Stomach (tissue), 9 donors: ENCODE results near the gene MGAT4A. TPM values are rescaled to one million over a fixed set of nuclear protein-coding genes. Genes with fewer than 3 reads are reported as not detected.
A peak's percentile ranks its signal among the peaks of the same experiment; 100 is the strongest.

Source experiments
- DNase-seq, 2 donors: peaks; one replicate each; pipeline versions ENCODE4 v3.0.0 to v3.0.0-alpha.2; 2013 to 2019
- H3K27ac ChIP-seq, 5 donors: fragments of 200-600 bp in 4 of 5; sonication (generic) in 4 of 5; one replicate each; pipeline ENCODE4 v1.5.1; 2013 to 2019; ENCODE audit warnings: mild to moderate bottlenecking in 1 of 5, moderate library complexity in 1 of 5
- H3K27me3 ChIP-seq, 3 donors: fragments of 200-600 bp; sonication (generic); one replicate each; pipeline ENCODE4 v1.5.1; 2017 to 2019; ENCODE audit warnings: mixed run types in 1 of 3
- H3K36me3 ChIP-seq, 4 donors: fragments of 200-600 bp; sonication (generic); 1 replicate in 3 of 4; 2 replicates in 1 of 4; pipeline ENCODE4 v1.5.1; 2016 to 2019
- H3K4me1 ChIP-seq, 4 donors: fragments of 200-600 bp; sonication (generic); one replicate each; pipeline ENCODE4 v1.5.1; 2016 to 2019
- H3K4me3 ChIP-seq, 4 donors: fragments of 200-600 bp; sonication (generic) in 3 of 4; one replicate each; pipeline ENCODE4 v1.5.1; 2016 to 2019; ENCODE audit warnings: mild to moderate bottlenecking in 1 of 4
- H3K9me3 ChIP-seq, 4 donors: fragments of 200-600 bp; sonication (generic); one replicate each; pipeline ENCODE4 v1.5.1; 2016 to 2019
- CTCF ChIP-seq, 7 experiments: fragments of 450-650 bp in 4 of 7; fragments of 200-600 bp in 3 of 7; sonication (generic) in 3 of 7; IDR thresholded peaks; one replicate each; pipeline ENCODE4 v1.5.1; 2016 to 2019; ENCODE audit warnings: antibody characterized with exemption in 7 of 7, control low read depth in 2 of 7, mild to moderate bottlenecking in 1 of 7
- EP300 ChIP-seq: sonication (generic); formaldehyde crosslinking; IDR thresholded peaks from one replicate; pipeline ENCODE4 v1.6.1; 2017; ENCODE audit warnings: antibody characterized with exemption
- POLR2A ChIP-seq, 4 donors: fragments of 450-650 bp; IDR thresholded peaks; one replicate each; pipeline ENCODE4 v1.6.1; 2016; ENCODE audit warnings: antibody characterized with exemption in 4 of 4, control low read depth in 2 of 4, mild to moderate bottlenecking in 1 of 4, moderate library complexity in 1 of 4
- POLR2AphosphoS5 ChIP-seq, 3 donors: sonication (generic); formaldehyde crosslinking; IDR thresholded peaks; one replicate each; pipeline ENCODE4 v1.6.1; 2016; ENCODE audit warnings: antibody characterized with exemption in 3 of 3
- WGBS, 5 donors: extraction: QIAGEN DNeasy Blood & Tissue Kit in 3 of 5; methylation state at CpG; one replicate each; pipeline versions ENCODE4 v1.1.5 to v1.1.7; 2013 to 2018; 5-methylcytosine and 5-hydroxymethylcytosine counted together
- intact Hi-C: fragments of 100-400 bp; cut with DNase I; formaldehyde crosslinking; loops from one replicate; pipeline ENCODE4 v1.15.1; 2023; ENCODE audit warnings: low total_unique reads
- polyA plus RNA-seq, 3 donors: library from polyadenylated mRNA; stranded (reverse); fragments of 200-250 nt; gene quantifications; one replicate each; pipeline ENCODE4 v1.2.3, GENCODE V29; 2013
- total RNA-seq, 5 donors: library from RNA; depleted of rRNA; stranded (reverse); fragments of >200 nt; gene quantifications; one replicate each; pipeline versions ENCODE4 v1.1.0 to v1.2.3, GENCODE V29; 2014 to 2016
- donor health status: healthy with polysubstance abuse.
- donor health status: Bipolar disorder and iron deficiency.
- donor health status: healthy.

Gene MGAT4A
- total and polyA plus RNA-seq, 8 donors = 4.8 to 81.1 (median 11.8) TPM

- intact Hi-C loops = no loop called here
- Histone ChIP-seq H3K9me3 (no peaks in the 10 kb centered on the region), H3K36me3 (no peaks in the 10 kb centered on the region), H3K4me3 (no peak overlapping the region), H3K4me1 (peaks cover 57 to 90% (median 79%) of the 10 kb centered on the region in 4 donors), H3K27ac (peak overlapping the region; percentile 46 to 85 (median 81)), H3K27me3 (no peaks in the 10 kb centered on the region)
- peak; percentile 57 to 79 for DNase-seq
- WGBS, 5 donors = 18 to 43% (median 28%) methylated on average over 8 of the region's 8 CpGs
- TF ChIP-seq CTCF (IDR thresholded peaks at IDR 0.05) (no peak), POLR2AphosphoS5 (IDR thresholded peaks at IDR 0.05) (peak in 1 of 3 donors; percentile 22)
Observed at GRCh38 chr2:98702127-98702802, 28.7 kb downstream of the MGAT4A start.

GRCh38 chr2:98701230-98701629 lies 29.7 kb downstream of the MGAT4A start:
- TF ChIP-seq CTCF (IDR thresholded peaks at IDR 0.05) = no peak
- peak in 2 of 3 donors; percentile 7 to 69 for TF ChIP-seq POLR2AphosphoS5 (IDR thresholded peaks at IDR 0.05)
- no peak for TF ChIP-seq POLR2A (IDR thresholded peaks at IDR 0.05)
- TF ChIP-seq EP300 = no peak
- intact Hi-C loops = no loop called here
- peak overlapping the region in 4 of 5 donors; percentile 66 to 85 (median 81) for H3K27ac ChIP-seq

GRCh38 chr2:98698896-98699295 lies 32.0 kb downstream of the MGAT4A start:
- intact Hi-C loops = no loop called here
- peak overlapping the region in 3 of 5 donors; percentile 13 to 66 (median 44) for H3K27ac ChIP-seq
- no peak for DNase-seq
- WGBS, 5 donors = 34 to 54% (median 50%) methylated on average over 6 of the region's 6 CpGs
- no peak overlapping the region for H3K4me3 ChIP-seq
- no peaks in the 10 kb centered on the region for H3K9me3 ChIP-seq
- TF ChIP-seq POLR2AphosphoS5 (IDR thresholded peaks at IDR 0.05) = peak in 1 of 3 donors; percentile 3
- TF ChIP-seq CTCF (IDR thresholded peaks at IDR 0.05) = no peak
- no peaks in the 10 kb centered on the region for H3K36me3 ChIP-seq
- peaks cover 41 to 98% (median 83%) of the 10 kb centered on the region in 4 donors for H3K4me1 ChIP-seq
- no peaks in the 10 kb centered on the region for H3K27me3 ChIP-seq

More at GRCh38 chr2:98701230-98701629, 29.7 kb downstream of the MGAT4A start:
- Histone ChIP-seq H3K36me3 (no peaks in the 10 kb centered on the region), H3K9me3 (no peaks in the 10 kb centered on the region), H3K27me3 (no peaks in the 10 kb centered on the region), H3K4me3 (no peak overlapping the region), H3K4me1 (peaks cover 57 to 98% (median 82%) of the 10 kb centered on the region in 4 donors)
- DNase-seq = peak in 1 of 2 donors; percentile 19
- whole genome bisulfite sequencing, 5 donors = 14 to 44% (median 35%) methylated on average over 1 of the region's 1 CpG

- no peak overlapping the region for H3K4me3 ChIP-seq
- DNase-seq = no peak
- peak overlapping the region in 2 of 5 donors; percentile 4 to 66 for H3K27ac ChIP-seq
- TF ChIP-seq POLR2AphosphoS5 (IDR thresholded peaks at IDR 0.05) (no peak), CTCF (IDR thresholded peaks at IDR 0.05) (no peak), EP300 (no peak), POLR2A (IDR thresholded peaks at IDR 0.05) (no peak)
- intact Hi-C loops = no loop called here
- H3K27me3 ChIP-seq = no peaks in the 10 kb centered on the region
- no peaks in the 10 kb centered on the region for H3K9me3 ChIP-seq
- peaks cover 30 to 89% (median 72%) of the 10 kb centered on the region in 4 donors for H3K4me1 ChIP-seq
- H3K36me3 ChIP-seq = no peaks in the 10 kb centered on the region
- WGBS, 5 donors = 67 to 73% (median 72%) methylated on average over 5 of the region's 5 CpGs
Observed at GRCh38 chr2:98697651-98698337, 33.1 kb downstream of the MGAT4A start.
